Prostate gland (tissue), 2 donors: Measurements from ENCODE around the gene HNF4A. TPM values are rescaled to one million over a fixed set of nuclear protein-coding genes. Genes with fewer than 3 reads are reported as not detected.

Experiments used
- DNase-seq: peaks from one replicate; pipeline ENCODE4 v3.0.0-alpha.2; 2019; ENCODE audit warnings: low spot score
- H3K27ac ChIP-seq, 2 donors: fragments of 200-600 bp; sonication (generic); 2 replicates each; pipeline ENCODE4 v1.5.1; 2017 to 2019
- H3K27me3 ChIP-seq: fragments of 200-600 bp; sonication (generic); replicated peaks from 2 replicates; pipeline ENCODE4 v1.5.1; 2019; ENCODE audit not compliant: insufficient read depth
- H3K36me3 ChIP-seq, 2 donors: fragments of 200-600 bp; sonication (generic); 1 replicate in 1 of 2; 2 replicates in 1 of 2; pipeline versions ENCODE4 v1.5.1 to v1.8.1; 2017 to 2019
- H3K4me1 ChIP-seq: fragments of 200-600 bp; sonication (generic); replicated peaks from 2 replicates; pipeline ENCODE4 v1.5.1; 2019
- H3K4me3 ChIP-seq, 2 donors: fragments of 200-600 bp; sonication (generic); 2 replicates each; pipeline ENCODE4 v1.5.1; 2017 to 2019
- H3K9me3 ChIP-seq: fragments of 200-600 bp; sonication (generic); 2 replicates; pipeline ENCODE4 v1.5.1; 2017
- CTCF ChIP-seq, 4 experiments: fragments of 200-600 bp in 2 of 4; fragments of 450-650 bp in 2 of 4; sonication (generic) in 2 of 4; IDR thresholded peaks; 1 replicate in 3 of 4; 2 replicates in 1 of 4; pipeline ENCODE4 v1.5.1; 2016 to 2019; ENCODE audit warnings: antibody characterized with exemption in 4 of 4, mild to moderate bottlenecking in 2 of 4, moderate library complexity in 2 of 4
- POLR2A ChIP-seq: fragments of 450-650 bp; IDR thresholded peaks from one replicate; pipeline ENCODE4 v1.6.1; 2016; ENCODE audit warnings: antibody characterized with exemption, mild to moderate bottlenecking
- POLR2AphosphoS5 ChIP-seq: sonication (generic); formaldehyde crosslinking; IDR thresholded peaks from one replicate; pipeline ENCODE4 v1.6.1; 2017; ENCODE audit warnings: antibody characterized with exemption
- WGBS: methylation state at CpG from one replicate; pipeline ENCODE4 v1.1.5; 2018; 5-methylcytosine and 5-hydroxymethylcytosine counted together
- intact Hi-C: fragments of 100-400 bp; cut with DNase I; formaldehyde crosslinking; loops from one replicate; pipeline ENCODE4 v1.14.2; 2022
- total RNA-seq, 2 donors: library from RNA; depleted of rRNA; stranded (reverse); fragments of >200 nt; gene quantifications; one replicate each; pipeline ENCODE4 v1.1.0, GENCODE V29; 2016

HNF4A gene
- total RNA-seq, 2 donors from 2014 or later: not detected

- TF ChIP-seq POLR2AphosphoS5: no peak
- 86% methylated on average over 3 of the region's 3 CpGs for WGBS
- Histone ChIP-seq H3K27ac (no peak overlapping the region), H3K4me1 (no peaks in the 10 kb centered on the region), H3K36me3 (no peaks in the 10 kb centered on the region), H3K27me3 (peaks cover 2% of the 10 kb centered on the region), H3K9me3 (no peaks in the 10 kb centered on the region), H3K4me3 (no peak overlapping the region)
- DNase-seq: no peak
- intact Hi-C loops: no loop called here
Measured at GRCh38 chr20:44399446-44399845, 43.9 kb downstream of the HNF4A start.

DNA sequence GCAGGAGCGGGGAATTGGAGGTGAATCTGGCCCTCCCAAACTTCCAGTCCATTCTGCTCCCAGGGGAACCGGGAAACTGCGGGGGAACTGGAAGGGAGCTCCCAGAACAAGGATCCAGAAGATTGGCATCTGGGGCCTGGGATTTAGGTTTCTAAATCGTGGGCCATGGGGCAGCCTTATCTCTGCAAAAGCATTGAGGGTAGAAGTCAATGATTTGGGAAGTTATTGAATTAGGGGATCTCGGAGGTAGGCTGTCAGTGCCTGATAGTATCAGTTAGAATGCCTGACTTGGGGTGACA lies 45.1 kb downstream of the HNF4A start:
- H3K27ac ChIP-seq: no peak overlapping the region
- no peaks in the 10 kb centered on the region for H3K4me1 ChIP-seq
- no peak for DNase-seq
- H3K27me3 ChIP-seq: peaks cover 2% of the 10 kb centered on the region
- intact Hi-C loops: no loop called here
- WGBS: 87% methylated on average over 5 of the region's 5 CpGs
- TF ChIP-seq POLR2AphosphoS5 (no peak), POLR2A (no peak), CTCF (IDR thresholded peaks at IDR 0.05) (no peak)
- H3K36me3 ChIP-seq: no peaks in the 10 kb centered on the region
- no peaks in the 10 kb centered on the region for H3K9me3 ChIP-seq
- no peak overlapping the region for H3K4me3 ChIP-seq

DNA sequence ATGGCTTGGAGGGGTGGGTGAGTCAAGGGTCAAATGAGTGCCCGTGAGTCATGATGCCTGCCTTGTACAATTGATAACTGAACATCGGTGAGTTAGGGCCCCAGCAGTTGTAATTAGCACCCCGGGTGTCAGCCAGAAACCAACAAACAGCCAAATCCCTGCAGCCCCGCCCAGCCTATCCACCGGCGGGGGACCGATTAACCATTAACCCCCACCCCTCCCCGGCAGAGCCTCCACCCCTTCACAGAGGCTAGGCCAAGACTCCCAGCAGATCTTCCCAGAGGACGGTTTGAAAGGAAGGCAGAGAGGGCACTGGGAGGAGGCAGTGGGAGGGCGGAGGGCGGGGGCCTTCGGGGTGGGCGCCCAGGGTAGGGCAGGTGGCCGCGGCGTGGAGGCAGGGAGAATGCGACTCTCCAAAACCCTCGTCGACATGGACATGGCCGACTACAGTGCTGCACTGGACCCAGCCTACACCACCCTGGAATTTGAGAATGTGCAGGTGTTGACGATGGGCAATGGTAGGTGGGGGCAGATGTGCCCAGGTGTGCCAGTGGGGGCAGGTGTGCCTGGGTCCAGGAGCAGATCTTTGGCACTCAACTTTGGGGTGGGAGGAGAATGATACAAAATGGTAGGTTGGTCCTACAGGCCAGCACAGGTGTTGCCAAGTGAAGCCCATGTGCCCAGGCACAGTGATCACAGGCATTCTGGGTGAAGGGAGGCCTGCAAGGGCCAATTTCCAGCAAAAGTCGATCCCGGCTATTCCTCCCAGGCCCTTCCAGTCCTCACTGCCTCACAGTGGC lies 45.7 kb downstream of the HNF4A start:
- intact Hi-C loops: no loop called here
- Histone ChIP-seq H3K4me3 (no peak overlapping the region), H3K27ac (no peak overlapping the region), H3K27me3 (peaks cover 2% of the 10 kb centered on the region), H3K4me1 (no peaks in the 10 kb centered on the region), H3K36me3 (no peaks in the 10 kb centered on the region), H3K9me3 (no peaks in the 10 kb centered on the region)
- TF ChIP-seq CTCF (IDR thresholded peaks at IDR 0.05): no peak
- TF ChIP-seq POLR2A: no peak
- no peak for TF ChIP-seq POLR2AphosphoS5
- no peak for DNase-seq
- WGBS: 63% methylated on average over 23 of the region's 23 CpGs

DNA sequence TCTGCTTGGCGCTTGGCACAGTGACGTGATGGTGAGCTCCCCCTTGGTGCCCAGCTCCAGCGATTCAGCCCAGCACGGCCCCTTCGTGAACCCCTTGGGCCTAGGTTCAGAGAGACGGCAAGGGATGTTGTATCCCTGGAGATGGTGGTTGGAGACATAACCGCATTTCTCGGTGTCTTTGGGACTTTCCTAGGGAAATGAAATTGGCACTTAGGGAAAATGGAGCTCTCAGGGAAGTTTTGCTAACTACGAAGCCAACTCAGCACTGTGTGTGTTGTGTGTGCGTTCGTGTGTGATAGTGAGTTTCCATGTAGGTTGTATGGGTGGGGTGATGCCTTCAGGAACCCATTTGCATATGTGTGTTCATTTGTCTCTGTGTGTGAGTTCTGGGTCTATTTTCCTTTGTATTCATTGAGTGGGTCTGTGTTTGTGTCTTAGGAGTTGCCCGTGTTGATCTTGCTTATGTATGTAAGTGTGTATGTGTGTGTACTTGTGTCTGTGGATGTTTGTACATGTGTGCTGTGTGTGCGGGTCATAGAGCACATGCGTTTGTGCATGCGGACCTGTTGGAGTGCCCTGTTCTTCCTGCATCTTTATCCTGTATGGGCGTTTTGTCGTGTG lies 46.4 kb downstream of the HNF4A start:
- no peaks in the 10 kb centered on the region for H3K9me3 ChIP-seq
- no peaks in the 10 kb centered on the region for H3K36me3 ChIP-seq
- intact Hi-C loops: no loop called here
- WGBS: 90% methylated on average over 17 of the region's 17 CpGs
- TF ChIP-seq CTCF (IDR thresholded peaks at IDR 0.05) (no peak), POLR2AphosphoS5 (no peak), POLR2A (no peak)
- no peak for DNase-seq
- H3K4me3 ChIP-seq: no peak overlapping the region
- no peaks in the 10 kb centered on the region for H3K4me1 ChIP-seq
- H3K27me3 ChIP-seq: peaks cover 2% of the 10 kb centered on the region
- H3K27ac ChIP-seq: no peak overlapping the region

- Histone ChIP-seq H3K4me1 (no peaks in the 10 kb centered on the region), H3K36me3 (no peaks in the 10 kb centered on the region), H3K27me3 (peaks cover 2% of the 10 kb centered on the region), H3K9me3 (no peaks in the 10 kb centered on the region), H3K27ac (no peak overlapping the region), H3K4me3 (no peak overlapping the region)
- DNase-seq: no peak
- 71% methylated on average over 18 of the region's 18 CpGs for WGBS
- TF ChIP-seq POLR2AphosphoS5: no peak
- TF ChIP-seq CTCF (IDR thresholded peaks at IDR 0.05): no peak
- no peak for TF ChIP-seq POLR2A
- intact Hi-C loops: no loop called here
Measured at GRCh38 chr20:44402391-44403193, 47.1 kb downstream of the HNF4A start.
